Fibroblast of lung (primary cell): ENCODE results near the gene NOMO2. TPM values are rescaled to one million over a fixed set of nuclear protein-coding genes. Genes with fewer than 3 reads are reported as not detected.
A peak's percentile ranks its signal among the peaks of the same experiment; 100 is the strongest.
"Not testable (repeated sequence)": the region's sequence is repeated elsewhere in the genome, so short reads cannot be mapped to it uniquely, and the experiment has no call there.

Source experiments
- DNase-seq, 2 donors: peaks; one replicate each; pipeline versions ENCODE4 v3.0.0 to v3.0.0-alpha.2; 2010; ENCODE audit warnings: low read depth in 2 of 2
- H2AFZ ChIP-seq: 2 replicates; pipeline ENCODE4 v1.5.1; 2012; ENCODE audit warnings: low read length, control low read depth, inconsistent platforms
- H3K27ac ChIP-seq: 2 replicates; pipeline ENCODE4 v1.5.1; 2011; ENCODE audit warnings: low read length, control low read depth; ENCODE audit not compliant: insufficient read depth
- H3K27me3 ChIP-seq: 2 replicates; pipeline ENCODE4 v1.5.1; 2011; ENCODE audit warnings: mild to moderate bottlenecking, low read length; ENCODE audit not compliant: control insufficient read depth, insufficient read depth
- H3K36me3 ChIP-seq: 2 replicates; pipeline ENCODE4 v1.5.1; 2011; ENCODE audit warnings: low read length; ENCODE audit not compliant: control insufficient read depth, insufficient read depth
- H3K4me1 ChIP-seq: 2 replicates; pipeline ENCODE4 v1.5.1; 2011; ENCODE audit warnings: low read length; ENCODE audit not compliant: control insufficient read depth, insufficient read depth; ENCODE audit errors: extremely low read depth
- H3K4me2 ChIP-seq: 2 replicates; pipeline ENCODE4 v1.5.1; 2011; ENCODE audit warnings: low read length, control low read depth; ENCODE audit not compliant: insufficient read depth; ENCODE audit errors: extremely low read depth
- H3K4me3 ChIP-seq, 4 experiments: fragments of 200-600 bp in 1 of 4; sonication (generic) in 1 of 4; replicated peaks in 1 of 4; 2 replicates each; pipeline ENCODE4 v1.5.1; 2011 to 2016; ENCODE audit warnings: low read length in 4 of 4, low read depth in 3 of 4, mild to moderate bottlenecking in 3 of 4, control low read depth in 2 of 4, inconsistent platforms in 1 of 4, mixed read lengths in 1 of 4; ENCODE audit not compliant: insufficient read depth in 1 of 4; ENCODE audit errors: control extremely low read depth in 1 of 4
- H3K79me2 ChIP-seq: 2 replicates; pipeline ENCODE4 v1.5.1; 2012; ENCODE audit warnings: mild to moderate bottlenecking, low read length, inconsistent platforms; ENCODE audit not compliant: control insufficient read depth, insufficient read depth
- H3K9ac ChIP-seq: 2 replicates; pipeline ENCODE4 v1.5.1; 2011; ENCODE audit warnings: mild to moderate bottlenecking, low read length, control low read depth; ENCODE audit not compliant: insufficient read depth
- H3K9me3 ChIP-seq: 2 replicates; pipeline ENCODE4 v1.5.1; 2012; ENCODE audit warnings: low read depth, low read length; ENCODE audit not compliant: control insufficient read depth, insufficient read depth
- H4K20me1 ChIP-seq: 2 replicates; pipeline ENCODE4 v1.5.1; 2011; ENCODE audit warnings: low read length; ENCODE audit not compliant: control insufficient read depth, insufficient read depth; ENCODE audit errors: extremely low read depth
- polyA plus RNA-seq, 2 donors: library from polyadenylated mRNA; depleted of rRNA in 1 of 2; stranded (reverse) in 1 of 2; unstranded in 1 of 2; fragments of >200 nt; gene quantifications; 2 replicates each; pipeline ENCODE4 v1.2.1, GENCODE V29; 2011 to 2012; ENCODE audit warnings: missing spikeins in 1 of 2
- total RNA-seq: library from RNA; depleted of rRNA; stranded (reverse); fragments of >200 nt; gene quantifications from 2 replicates; pipeline ENCODE4 v1.2.1, GENCODE V29; 2014
- TF ChIP-seq, protein P1 (sequence below), 2 donors: IDR thresholded peaks in 1 of 2; conservative IDR thresholded peaks in 1 of 2; 1 replicate in 1 of 2; 2 replicates in 1 of 2; pipeline ENCODE4 v1.5.1; 2011 to 2012; ENCODE audit warnings: low read length in 2 of 2, control low read depth in 1 of 2, inconsistent platforms in 1 of 2, low read depth in 1 of 2, mild to moderate bottlenecking in 1 of 2

NOMO2 gene
- total and polyA plus RNA-seq, 2 donors (not counting 1 experiment from before 2014, with no cell fraction given): 69.6 to 186 TPM

DNA sequence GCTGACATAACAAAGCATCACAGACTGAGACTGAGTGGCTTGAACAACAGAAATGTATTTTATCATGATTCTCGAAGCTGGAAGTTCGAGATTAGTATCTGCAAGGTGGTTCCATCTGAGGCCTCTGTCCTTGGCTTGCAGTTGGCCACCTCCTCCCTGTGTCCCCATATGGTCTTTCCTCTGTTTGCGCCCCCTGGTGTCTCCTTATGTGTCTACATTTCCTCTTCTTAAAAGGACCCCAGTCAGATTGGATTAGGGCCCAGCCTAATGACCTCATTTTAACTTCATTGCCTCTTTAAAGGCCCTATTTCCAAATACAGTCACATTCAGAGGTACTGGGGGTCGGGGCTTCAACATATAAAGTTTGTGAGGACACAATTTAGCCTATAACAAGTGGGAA is 30.0 kb upstream of the NOMO2 start:
- H3K4me2 ChIP-seq, H3K27me3 ChIP-seq: not testable (repeated sequence)
- peak; percentile 3 to 70 for DNase-seq

DNA sequence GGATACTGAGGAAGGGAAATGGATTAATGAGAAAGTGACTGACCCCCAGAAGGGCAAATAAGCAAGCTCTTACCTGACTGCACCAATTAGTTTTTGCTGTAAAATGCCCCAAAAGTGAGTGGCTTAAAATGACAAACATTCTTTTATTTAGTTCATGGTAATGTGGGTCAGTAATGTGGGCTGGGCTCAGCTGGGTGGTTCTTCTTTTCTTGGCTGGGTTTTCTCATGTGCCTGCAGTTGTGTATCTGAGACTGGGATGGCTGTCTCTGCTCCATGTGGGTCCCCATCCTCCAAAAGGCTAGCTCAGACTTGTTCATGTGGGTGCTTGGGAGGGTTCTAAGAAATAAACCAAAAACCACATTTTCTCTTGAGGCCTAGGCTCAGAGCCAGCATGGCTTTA is 29.5 kb upstream of the NOMO2 start:
- H3K4me1 ChIP-seq, H3K27me3 ChIP-seq, H3K79me2 ChIP-seq, H3K27ac ChIP-seq, H3K4me3 ChIP-seq, H3K4me2 ChIP-seq, H3K36me3 ChIP-seq, H3K9ac ChIP-seq, DNase-seq, H3K9me3 ChIP-seq, H2AFZ ChIP-seq, H4K20me1 ChIP-seq: not testable (repeated sequence)

More for the DNA sequence above, 30.0 kb upstream of the NOMO2 start:
- H2AFZ ChIP-seq, H3K36me3 ChIP-seq, H3K4me1 ChIP-seq, H3K79me2 ChIP-seq, H3K9ac ChIP-seq, H4K20me1 ChIP-seq, H3K9me3 ChIP-seq, H3K27ac ChIP-seq, H3K4me3 ChIP-seq: not testable (repeated sequence)
- TF ChIP-seq, protein P1, sequence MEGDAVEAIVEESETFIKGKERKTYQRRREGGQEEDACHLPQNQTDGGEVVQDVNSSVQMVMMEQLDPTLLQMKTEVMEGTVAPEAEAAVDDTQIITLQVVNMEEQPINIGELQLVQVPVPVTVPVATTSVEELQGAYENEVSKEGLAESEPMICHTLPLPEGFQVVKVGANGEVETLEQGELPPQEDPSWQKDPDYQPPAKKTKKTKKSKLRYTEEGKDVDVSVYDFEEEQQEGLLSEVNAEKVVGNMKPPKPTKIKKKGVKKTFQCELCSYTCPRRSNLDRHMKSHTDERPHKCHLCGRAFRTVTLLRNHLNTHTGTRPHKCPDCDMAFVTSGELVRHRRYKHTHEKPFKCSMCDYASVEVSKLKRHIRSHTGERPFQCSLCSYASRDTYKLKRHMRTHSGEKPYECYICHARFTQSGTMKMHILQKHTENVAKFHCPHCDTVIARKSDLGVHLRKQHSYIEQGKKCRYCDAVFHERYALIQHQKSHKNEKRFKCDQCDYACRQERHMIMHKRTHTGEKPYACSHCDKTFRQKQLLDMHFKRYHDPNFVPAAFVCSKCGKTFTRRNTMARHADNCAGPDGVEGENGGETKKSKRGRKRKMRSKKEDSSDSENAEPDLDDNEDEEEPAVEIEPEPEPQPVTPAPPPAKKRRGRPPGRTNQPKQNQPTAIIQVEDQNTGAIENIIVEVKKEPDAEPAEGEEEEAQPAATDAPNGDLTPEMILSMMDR (conservative IDR thresholded peaks at IDR 0.05 in 1 of 2, IDR thresholded peaks at IDR 0.05 in 1 of 2; ENCODE audit: low read depth in 1 of 2, low read length in 2 of 2): peak in 1 of 2 donors; percentile 10

DNA sequence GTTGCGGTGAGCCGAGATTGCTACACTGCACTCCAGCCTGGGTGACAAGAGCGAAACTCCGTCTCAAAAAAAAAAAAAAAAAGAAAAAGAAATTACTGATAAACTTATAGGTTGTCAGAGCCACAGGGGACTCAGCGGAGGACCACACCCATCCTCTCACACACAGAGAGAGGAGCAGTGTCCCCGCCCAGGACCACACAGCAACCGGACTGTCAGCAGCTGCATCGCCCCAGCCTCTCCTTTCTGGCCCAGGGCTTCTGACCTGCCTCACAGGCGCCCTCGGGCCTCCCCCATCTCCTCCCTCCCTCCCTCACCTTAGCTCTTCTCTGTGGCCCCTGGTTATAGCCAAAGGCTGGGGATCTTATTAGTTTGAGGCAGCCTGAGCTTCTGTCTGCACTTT is 27.9 kb upstream of the NOMO2 start:
- not testable (repeated sequence) for H3K4me2 ChIP-seq, H4K20me1 ChIP-seq, DNase-seq, H3K36me3 ChIP-seq, H3K4me1 ChIP-seq, H3K27me3 ChIP-seq, H3K9me3 ChIP-seq, H3K9ac ChIP-seq, H3K4me3 ChIP-seq, H3K27ac ChIP-seq, H3K79me2 ChIP-seq, H2AFZ ChIP-seq

DNA sequence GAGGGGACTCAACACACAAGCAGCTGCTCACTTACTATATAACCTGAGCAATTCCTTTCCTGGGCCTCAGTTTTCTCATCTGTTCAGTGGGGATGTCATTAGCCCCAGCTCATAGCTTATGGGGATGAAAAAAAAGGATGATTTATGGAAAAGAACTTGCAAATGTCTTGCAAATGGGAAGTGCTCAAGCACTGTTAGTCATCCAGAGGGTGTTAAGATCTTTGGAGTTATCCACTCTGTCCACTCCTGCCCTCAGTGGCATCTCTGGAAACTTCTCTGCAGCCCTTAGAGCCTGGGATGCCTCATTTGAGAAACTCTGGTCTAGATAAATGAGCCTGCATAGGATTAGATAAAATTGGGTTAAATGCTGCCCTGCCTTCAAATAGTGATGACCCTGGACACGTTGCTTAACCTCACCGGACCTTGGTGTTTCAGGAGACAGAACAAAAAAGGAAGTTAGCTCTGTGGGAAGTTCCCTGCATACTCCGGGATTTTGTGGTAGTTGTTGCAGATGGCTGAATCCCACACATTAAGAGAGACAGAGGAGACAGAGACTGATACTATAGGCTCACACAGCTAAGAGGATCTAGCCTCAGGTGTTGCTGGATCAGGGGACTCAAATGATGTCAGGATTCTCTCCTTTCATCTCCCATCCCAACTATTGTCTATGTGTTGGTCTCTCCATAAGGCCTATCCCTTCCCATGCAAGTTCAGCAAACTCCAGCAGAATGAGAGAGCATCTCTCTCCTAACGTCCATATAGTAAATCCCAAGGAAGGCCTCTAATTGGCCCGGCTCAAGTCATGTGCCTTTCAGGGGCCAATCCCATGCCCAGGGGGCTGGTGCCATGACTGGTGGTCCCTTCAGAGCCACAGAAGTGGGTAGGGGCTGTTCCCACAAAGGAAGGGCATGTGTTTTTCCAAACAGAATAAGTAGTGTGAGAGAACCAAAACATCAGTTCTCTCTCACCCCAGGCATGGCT is 25.0 kb upstream of the NOMO2 start:
- not testable (repeated sequence) for H3K36me3 ChIP-seq, H3K27ac ChIP-seq, H2AFZ ChIP-seq, H3K9me3 ChIP-seq, DNase-seq, H3K4me1 ChIP-seq, H3K79me2 ChIP-seq, H3K4me2 ChIP-seq, H3K27me3 ChIP-seq, H3K9ac ChIP-seq, H3K4me3 ChIP-seq, H4K20me1 ChIP-seq

DNA sequence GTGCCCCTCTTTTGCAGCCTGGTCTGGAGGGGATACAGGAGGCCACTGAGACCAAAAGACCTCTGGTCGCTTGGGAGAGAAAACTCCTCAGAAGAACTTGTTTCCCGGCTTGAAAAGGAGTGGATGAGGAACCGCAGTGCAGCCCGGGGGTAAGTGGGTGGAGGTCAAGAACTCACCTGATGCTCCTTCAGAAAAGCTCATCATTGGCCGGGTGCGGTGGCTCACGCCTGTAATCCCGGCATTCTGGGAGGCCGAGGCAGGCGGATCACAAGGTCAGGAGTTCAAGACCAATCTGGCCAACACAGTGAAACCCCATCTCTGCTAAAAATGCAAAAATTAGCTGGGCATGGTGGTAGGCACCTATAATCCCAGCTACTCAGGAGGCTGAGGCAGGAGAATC is 23.9 kb upstream of the NOMO2 start:
- not testable (repeated sequence) for H2AFZ ChIP-seq, H3K4me3 ChIP-seq, DNase-seq, H3K4me1 ChIP-seq, H4K20me1 ChIP-seq, H3K27me3 ChIP-seq, H3K27ac ChIP-seq, H3K9ac ChIP-seq, H3K9me3 ChIP-seq, H3K79me2 ChIP-seq, H3K4me2 ChIP-seq, H3K36me3 ChIP-seq
